IMR-90 (cell line): ENCODE measurements around the gene FAM120A. TPM values are rescaled to one million over a fixed set of nuclear protein-coding genes. Genes with fewer than 3 reads are reported as not detected.

Experiments used
- ATAC-seq: fragments of 200-7000 bp; cut with Tn5 transposase; 2 replicates; pipeline ENCODE4 v1.9.1; 2020; ENCODE audit warnings: low read depth, mild to moderate bottlenecking, moderate library complexity
- BruUV-seq: library from RNA; stranded (reverse); fragments of 400-500 nt; replicated peaks from 2 replicates; lab custom pipeline; 2021; lab: Mats Ljungman, UMichigan
- CTCF ChIA-PET: fragments of 300-600 bp; formaldehyde crosslinking; extraction: SDS; loops from one replicate; lab custom pipeline; 2021; ENCODE audit warnings: antibody characterized with exemption; lab: Yijun Ruan, JAX
- POLR2A ChIA-PET: fragments of 300-600 bp; sonication (Branson Sonifier 250); formaldehyde crosslinking; loops from one replicate; lab custom pipeline; 2022; ENCODE audit warnings: antibody characterized with exemption; ENCODE audit not compliant: unreplicated experiment; lab: Charles Lee
- DNase-seq: peaks from one replicate; pipeline ENCODE4 v3.0.0; 2013
- H2AFZ ChIP-seq: replicated peaks from 2 replicates; pipeline ENCODE3; 2013; ENCODE audit warnings: low read length, mild to moderate bottlenecking; ENCODE audit not compliant: poor library complexity
- H2AK5ac ChIP-seq: 2 replicates; pipeline ENCODE4 v1.6.1; 2013; ENCODE audit warnings: low read depth, low read length, inconsistent platforms
- H2AK9ac ChIP-seq: replicated peaks from 2 replicates; pipeline ENCODE3; 2013; ENCODE audit warnings: mild to moderate bottlenecking, low read depth, low read length, moderate library complexity; ENCODE audit not compliant: poor library complexity
- H2BK120ac ChIP-seq: 2 replicates; pipeline ENCODE4 v1.6.1; 2013; ENCODE audit warnings: low read depth, low read length, inconsistent platforms
- H2BK15ac ChIP-seq: 3 replicates; pipeline ENCODE4 v1.6.1; 2013; ENCODE audit warnings: low read depth, low read length, inconsistent platforms
- H2BK20ac ChIP-seq: 2 replicates; pipeline ENCODE4 v1.6.1; 2013; ENCODE audit warnings: low read depth, mild to moderate bottlenecking, inconsistent platforms, low read length, moderate library complexity
- H2BK5ac ChIP-seq: 2 replicates; pipeline ENCODE4 v1.6.1; 2013; ENCODE audit warnings: mild to moderate bottlenecking, low read depth, low read length, inconsistent platforms; ENCODE audit not compliant: poor library complexity, severe bottlenecking
- H3K14ac ChIP-seq: replicated peaks from 2 replicates; pipeline ENCODE4 v1.6.1; 2013; ENCODE audit warnings: low read depth, low read length, inconsistent platforms
- H3K18ac ChIP-seq: 2 replicates; pipeline ENCODE4 v1.6.1; 2013; ENCODE audit warnings: low read depth, low read length, control low read depth
- H3K23ac ChIP-seq: 2 replicates; pipeline ENCODE4 v1.6.1; 2013; ENCODE audit warnings: low read depth, low read length, inconsistent platforms
- H3K27ac ChIP-seq: 2 replicates; pipeline ENCODE4 v1.5.1; 2013; ENCODE audit warnings: mild to moderate bottlenecking, control low read depth, low read length; ENCODE audit not compliant: insufficient read depth
- H3K27me3 ChIP-seq: 2 replicates; pipeline ENCODE4 v1.6.1; 2013; ENCODE audit warnings: low read length; ENCODE audit not compliant: control insufficient read depth, insufficient read depth
- H3K36me3 ChIP-seq: 2 replicates; pipeline ENCODE4 v1.6.1; 2013; ENCODE audit warnings: low read length, mixed read lengths; ENCODE audit not compliant: control insufficient read depth, insufficient read depth
- H3K4ac ChIP-seq: 2 replicates; pipeline ENCODE4 v1.6.1; 2013; ENCODE audit warnings: low read depth, low read length, inconsistent platforms
- H3K4me1 ChIP-seq: 2 replicates; pipeline ENCODE4 v1.6.1; 2013; ENCODE audit warnings: low read length, mixed read lengths; ENCODE audit not compliant: control insufficient read depth, insufficient read depth
- H3K4me2 ChIP-seq: 2 replicates; pipeline ENCODE4 v1.6.1; 2013; ENCODE audit warnings: low read depth, mild to moderate bottlenecking, control low read depth, low read length, moderate library complexity
- H3K4me3 ChIP-seq: 2 replicates; pipeline ENCODE4 v1.5.1; 2013; ENCODE audit warnings: low read depth, mild to moderate bottlenecking, control low read depth, low read length, moderate library complexity; ENCODE audit not compliant: insufficient read depth
- H3K56ac ChIP-seq: 2 replicates; pipeline ENCODE4 v1.6.1; 2013; ENCODE audit warnings: low read length, inconsistent platforms; ENCODE audit not compliant: insufficient read depth; ENCODE audit errors: extremely low read depth
- H3K79me1 ChIP-seq, 2 experiments: 2 replicates each; pipeline ENCODE4 v1.6.1; 2013; ENCODE audit warnings: low read length in 2 of 2, inconsistent platforms in 1 of 2, low read depth in 1 of 2
- H3K9ac ChIP-seq: 2 replicates; pipeline ENCODE4 v1.6.1; 2013; ENCODE audit warnings: low read depth, low read length, control low read depth
- H3K9me1 ChIP-seq: 2 replicates; pipeline ENCODE4 v1.6.1; 2013; ENCODE audit warnings: low read length, inconsistent platforms; ENCODE audit not compliant: insufficient read depth
- H3K9me3 ChIP-seq: 2 replicates; pipeline ENCODE4 v1.6.1; 2013; ENCODE audit warnings: low read length; ENCODE audit not compliant: control insufficient read depth, insufficient read depth
- H4K20me1 ChIP-seq: 2 replicates; pipeline ENCODE4 v1.6.1; 2013; ENCODE audit warnings: low read length, inconsistent platforms; ENCODE audit not compliant: insufficient read depth
- H4K5ac ChIP-seq: 2 replicates; pipeline ENCODE4 v1.6.1; 2013; ENCODE audit warnings: mild to moderate bottlenecking, low read depth, low read length, control low read depth
- H4K8ac ChIP-seq, 2 experiments: 2 replicates each; pipeline ENCODE4 v1.6.1; 2013; ENCODE audit warnings: low read depth in 2 of 2, low read length in 2 of 2, control low read depth in 1 of 2, inconsistent platforms in 1 of 2
- H4K91ac ChIP-seq: 2 replicates; pipeline ENCODE4 v1.6.1; 2013; ENCODE audit warnings: low read depth, low read length, inconsistent platforms; ENCODE audit not compliant: insufficient read depth
- BHLHE40 ChIP-seq: fragments of 150-350 bp; IDR thresholded peaks from 2 replicates; pipeline ENCODE4 v1.6.1; 2016; ENCODE audit warnings: mild to moderate bottlenecking, low read depth, low read length
- CEBPB ChIP-seq: IDR thresholded peaks from 2 replicates; pipeline ENCODE4 v1.6.1; 2012; ENCODE audit warnings: low read depth, low read length, improper control_type of control experiment
- CHD1 ChIP-seq: IDR thresholded peaks from 2 replicates; pipeline ENCODE4 v1.6.1; 2012; ENCODE audit warnings: low read depth, low read length, improper control_type of control experiment
- CTCF ChIP-seq: conservative IDR thresholded peaks from 2 replicates; pipeline ENCODE4 v1.5.1; 2012; ENCODE audit warnings: mild to moderate bottlenecking, low read depth, low read length, improper control_type of control experiment
- ELK1 ChIP-seq: fragments of 150-350 bp; IDR thresholded peaks from 2 replicates; pipeline ENCODE4 v1.6.1; 2016; ENCODE audit warnings: low read depth, mild to moderate bottlenecking, low read length, moderate library complexity, borderline replicate concordance
- FOS ChIP-seq: fragments of 150-350 bp; IDR thresholded peaks from 2 replicates; pipeline ENCODE4 v1.6.1; 2016; ENCODE audit warnings: low read depth, low read length
- MAFK ChIP-seq: IDR thresholded peaks from 2 replicates; pipeline ENCODE4 v1.6.1; 2012; ENCODE audit warnings: low read depth, low read length, improper control_type of control experiment
- MAZ ChIP-seq: IDR thresholded peaks from 2 replicates; pipeline ENCODE4 v1.6.1; 2012; ENCODE audit warnings: low read depth, mild to moderate bottlenecking, low read length, improper control_type of control experiment, moderate library complexity, borderline replicate concordance
- MXI1 ChIP-seq: IDR thresholded peaks from 2 replicates; pipeline ENCODE4 v1.6.1; 2012; ENCODE audit warnings: low read depth, mild to moderate bottlenecking, low read length, moderate library complexity, borderline replicate concordance
- NFE2L2 ChIP-seq: fragments of 150-350 bp; IDR thresholded peaks from 2 replicates; pipeline ENCODE4 v1.6.1; 2016; ENCODE audit warnings: low read depth, mild to moderate bottlenecking, low read length
- POLR2A ChIP-seq: IDR thresholded peaks from 2 replicates; pipeline ENCODE4 v1.6.1; 2012; ENCODE audit warnings: mild to moderate bottlenecking, low read depth, low read length
- RAD21 ChIP-seq: IDR thresholded peaks from 2 replicates; pipeline ENCODE4 v1.6.1; 2012; ENCODE audit warnings: low read length, improper control_type of control experiment
- RCOR1 ChIP-seq: IDR thresholded peaks from 2 replicates; pipeline ENCODE4 v1.6.1; 2012; ENCODE audit warnings: mild to moderate bottlenecking, low read length, improper control_type of control experiment; ENCODE audit not compliant: insufficient replicate concordance
- RFX5 ChIP-seq: IDR thresholded peaks from 2 replicates; pipeline ENCODE4 v1.8.0; 2012; ENCODE audit warnings: low read depth, mild to moderate bottlenecking, low read length, moderate library complexity
- SMC3 ChIP-seq: fragments of 150-350 bp; IDR thresholded peaks from 2 replicates; pipeline ENCODE4 v1.6.1; 2016; ENCODE audit warnings: low read depth, mild to moderate bottlenecking, antibody characterized with exemption, low read length, moderate library complexity
- USF2 ChIP-seq: fragments of 150-350 bp; IDR thresholded peaks from 2 replicates; pipeline ENCODE4 v1.6.1; 2017; ENCODE audit warnings: mild to moderate bottlenecking, antibody characterized with exemption, low read length, low read depth
- WGBS, 2 experiments: methylation state at CpG; one replicate each; pipeline versions ENCODE4 v1.1.5 to v1.1.7; 2013; ENCODE audit warnings: missing lambda C conversion rate in 2 of 2; ENCODE audit not compliant: insufficient read length in 1 of 2; ENCODE audit errors: extremely low coverage in 2 of 2; 5-methylcytosine and 5-hydroxymethylcytosine counted together
- dilution Hi-C: fragments of 300-500 bp; cut with HindIII; formaldehyde crosslinking; loops from one replicate; pipeline ENCODE4 v1.14.3; 2018; ENCODE audit warnings: low sequenced_read_pairs; ENCODE audit not compliant: unreplicated experiment
- in situ Hi-C: fragments of 300-500 bp; cut with MboI; formaldehyde crosslinking; loops from 3 replicates; pipeline ENCODE4 v1.14.3; 2019; ENCODE audit warnings: low sequenced_read_pairs, inconsistent platforms, mixed read lengths
- intact Hi-C: fragments of 100-400 bp; cut with micrococcal nuclease; formaldehyde crosslinking; loops from 2 replicates; pipeline ENCODE4 v1.10.0; 2022
- polyA plus RNA-seq, 3 experiments: library from polyadenylated mRNA; depleted of rRNA; stranded (reverse); fragments of >200 nt; gene quantifications; 2 replicates each; pipeline ENCODE4 v1.2.3, GENCODE V29; 2012; ENCODE audit warnings: low replicate concordance in 1 of 3
- total RNA-seq: library from RNA; depleted of rRNA; stranded (reverse); fragments of >200 nt; gene quantifications from 2 replicates; pipeline ENCODE4 v1.2.3, GENCODE V29; 2012

The FAM120A gene
- total and polyA plus RNA-seq, 2 of the 4 experiments (the other 2 are of a cell fraction), result 61.6 to 75.1 TPM

- no peak overlapping the region for H2BK15ac ChIP-seq
- ChIA-PET CTCF (interaction anchor here (1.4 kb wide), 1 partner anchor 12 kb away, joined by 5 read pairs; no protein-coding TSS in a partner anchor), POLR2A (interaction anchor here (0.5 kb wide), 1 partner anchor 25 kb away, joined by 3 read pairs; no protein-coding TSS in a partner anchor)
- peaks cover 10% of the 10 kb centered on the region for H3K4me1 ChIP-seq
- intact Hi-C loops (loop anchor here (10.0 kb wide), 2 partner anchors 321 to 361 kb away; partner anchors contain the start of genes CARD19 and NINJ1), dilution Hi-C loops (no loop called here), in situ Hi-C loops (loop anchor here (10.0 to 25.0 kb wide), 3 partner anchors 109 to 706 kb away; no protein-coding TSS in a partner anchor)
- H3K27me3 ChIP-seq, result no peaks in the 10 kb centered on the region
- no peak overlapping the region for H3K4me3 ChIP-seq
- no peak overlapping the region for H3K14ac ChIP-seq
- peaks cover 6% of the 10 kb centered on the region; the same call in 1 of the 2 replicates for H3K9me1 ChIP-seq
- no peak overlapping the region for H3K27ac ChIP-seq
- TF ChIP-seq RFX5 (no peak), MAFK (no peak), CEBPB (no peak), CHD1 (no peak), BHLHE40 (no peak), USF2 (no peak), POLR2A (no peak), MAZ (no peak), RCOR1 (no peak), RAD21 (no peak), FOS (no peak), ELK1 (no peak), MXI1 (no peak), SMC3 (no peak), NFE2L2 (no peak), CTCF (no peak)
- no peak overlapping the region for H2AFZ ChIP-seq
- DNase-seq, result peak; percentile 13
- no peak overlapping the region for H3K9ac ChIP-seq
- H3K23ac ChIP-seq, result peak overlapping the region; percentile 28; the same call in 1 of the 2 replicates
- H4K20me1 ChIP-seq, result peaks cover 61% of the 10 kb centered on the region
- H2BK5ac ChIP-seq, result peak overlapping the region; percentile 27
- no peak overlapping the region for H4K8ac ChIP-seq
- no peak overlapping the region for H2BK20ac ChIP-seq
- peaks cover under 1 to 31% of the 10 kb centered on the region in 2 experiments for H3K79me1 ChIP-seq
- no peak for ATAC-seq
- no peak overlapping the region for H3K4me2 ChIP-seq
- H3K18ac ChIP-seq, result no peak overlapping the region
- no peak overlapping the region for H3K56ac ChIP-seq
- H2BK120ac ChIP-seq, result no peak overlapping the region
- H4K5ac ChIP-seq, result no peak overlapping the region
- H3K36me3 ChIP-seq, result no peaks in the 10 kb centered on the region
- WGBS, 2 experiments, result no CpG with 5 or more reads among the region's 1 CpG
- H2AK9ac ChIP-seq, result no peak overlapping the region
- no peak overlapping the region for H3K4ac ChIP-seq
- H4K91ac ChIP-seq, result no peak overlapping the region
- H3K9me3 ChIP-seq, result no peaks in the 10 kb centered on the region
- no peak overlapping the region for H2AK5ac ChIP-seq
- BruUV-seq, result no TSS peak
Observed at GRCh38 chr9:93456022-93456421, 4.5 kb downstream of the FAM120A start.
